HepG2 (cell line): Measurements from ENCODE around the gene RPS6KB2. TPM values are rescaled to one million over a fixed set of nuclear protein-coding genes. Genes with fewer than 3 reads are reported as not detected.

Experiments used
- CCAR2 ChIP-seq: fragments of 200-400 bp; formaldehyde crosslinking; optimal IDR thresholded peaks from 2 replicates; pipeline ENCODE3; 2018; ENCODE audit warnings: low read depth, mild to moderate bottlenecking, low read length, moderate library complexity
- DRAP1 ChIP-seq: IDR thresholded peaks from 2 replicates; pipeline ENCODE4 v1.6.1; 2016; ENCODE audit warnings: missing genetic modification reagents, missing compliant biosample characterization
- FOXK2 ChIP-seq: fragments of 450-650 bp; IDR thresholded peaks from 2 replicates; pipeline ENCODE4 v1.6.1; 2016
- NR2F1 ChIP-seq, 2 experiments: fragments of 450-650 bp in 1 of 2; formaldehyde crosslinking in 1 of 2; IDR thresholded peaks; 2 replicates each; pipeline versions ENCODE4 v1.5.0 to v1.6.1; 2016 to 2020; ENCODE audit warnings: mild to moderate bottlenecking in 1 of 2, missing compliant biosample characterization in 1 of 2, missing genetic modification reagents in 1 of 2, moderate library complexity in 1 of 2
- POLR2G ChIP-seq: fragments of 200-400 bp; formaldehyde crosslinking; IDR thresholded peaks from 2 replicates; pipeline ENCODE4 v1.6.1; 2018; ENCODE audit warnings: mild to moderate bottlenecking, low read depth, low read length, moderate library complexity
- RFX3 ChIP-seq: IDR thresholded peaks from 2 replicates; pipeline ENCODE4 v1.6.1; 2016; ENCODE audit warnings: missing biosample characterization, missing genetic modification reagents
- RXRB ChIP-seq: IDR thresholded peaks from 2 replicates; pipeline ENCODE4 v1.6.1; 2016; ENCODE audit warnings: borderline replicate concordance, missing genetic modification reagents, missing compliant biosample characterization
- SNAPC4 ChIP-seq: sonication (generic); formaldehyde crosslinking; IDR thresholded peaks from 2 replicates; pipeline ENCODE4 v1.4.0; 2020; ENCODE audit warnings: mild to moderate bottlenecking, missing genetic modification reagents
- SP140L ChIP-seq: sonication (generic); formaldehyde crosslinking; IDR thresholded peaks from 2 replicates; pipeline ENCODE4 v1.4.0; 2020; ENCODE audit warnings: missing genetic modification reagents, borderline replicate concordance
- SP4 ChIP-seq: sonication (generic); formaldehyde crosslinking; IDR thresholded peaks from 2 replicates; pipeline ENCODE4 v1.8.1; 2023; ENCODE audit warnings: mild to moderate bottlenecking, missing genetic modification reagents
- SPEN ChIP-seq: sonication (generic); formaldehyde crosslinking; IDR thresholded peaks from 2 replicates; pipeline ENCODE4 v1.5.1; 2020; ENCODE audit warnings: low read depth, mild to moderate bottlenecking, missing genetic modification reagents
- ZBTB7A ChIP-seq: sonication (generic); formaldehyde crosslinking; IDR thresholded peaks from 2 replicates; pipeline ENCODE4 v1.8.0; 2022; ENCODE audit warnings: mild to moderate bottlenecking, missing genetic modification reagents
- ZNF264 ChIP-seq: sonication (generic); formaldehyde crosslinking; IDR thresholded peaks from 2 replicates; pipeline ENCODE4 v1.4.0; 2020; ENCODE audit warnings: missing genetic modification reagents
- ZNF296 ChIP-seq: sonication (generic); formaldehyde crosslinking; conservative IDR thresholded peaks from 2 replicates; pipeline ENCODE4 v1.5.0; 2020; ENCODE audit warnings: mild to moderate bottlenecking, missing genetic modification reagents
- ZNF550 ChIP-seq: sonication (generic); formaldehyde crosslinking; IDR thresholded peaks from 2 replicates; pipeline ENCODE4 v1.4.0; 2020; ENCODE audit warnings: mild to moderate bottlenecking, missing genetic modification reagents, borderline replicate concordance
- ZNF569 ChIP-seq: sonication (generic); formaldehyde crosslinking; IDR thresholded peaks from 2 replicates; pipeline ENCODE4 v1.5.0; 2020; ENCODE audit warnings: mild to moderate bottlenecking, missing genetic modification reagents, moderate library complexity, borderline replicate concordance
- ZNF598 ChIP-seq: sonication (generic); formaldehyde crosslinking; IDR thresholded peaks from 2 replicates; pipeline ENCODE4 v1.5.1; 2020; ENCODE audit warnings: mild to moderate bottlenecking, missing genetic modification reagents, borderline replicate concordance
- ZNF710 ChIP-seq: sonication (generic); formaldehyde crosslinking; IDR thresholded peaks from 2 replicates; pipeline ENCODE4 v1.5.0; 2020; ENCODE audit warnings: mild to moderate bottlenecking, missing genetic modification reagents, borderline replicate concordance
- ZNF800 ChIP-seq: sonication (generic); formaldehyde crosslinking; IDR thresholded peaks from 2 replicates; pipeline ENCODE4 v1.4.0; 2020; ENCODE audit warnings: missing genetic modification reagents
- ZSCAN9 ChIP-seq: IDR thresholded peaks from 2 replicates; pipeline ENCODE4 v1.6.1; 2016; ENCODE audit warnings: borderline replicate concordance
- polyA plus RNA-seq, 8 experiments: library from polyadenylated mRNA; depleted of rRNA in 3 of 8; stranded (reverse) in 7 of 8; unstranded in 1 of 8; fragments of >200 nt; fragmentation: Illumina TruSeq in 4 of 8; extraction: Trizol in 4 of 8; gene quantifications; 2 replicates each; pipeline versions ENCODE4 v1.2.1 to v1.2.3, GENCODE V29; 2011 to 2016; ENCODE audit warnings: low read depth in 4 of 8, missing spikeins in 1 of 8, mixed read lengths in 1 of 8; ENCODE audit not compliant: insufficient read depth in 1 of 8
- total RNA-seq, 5 experiments: library from RNA; depleted of rRNA; stranded (reverse); fragments of >200 nt; fragmentation: Illumina TruSeq; extraction: Trizol; gene quantifications; 2 replicates each; pipeline ENCODE4 v1.2.3, GENCODE V29; 2016; ENCODE audit warnings: low read depth in 1 of 5

RPS6KB2 gene
- total and polyA plus RNA-seq, 2 of the 13 experiments (the other 11 are each of a cell fraction or from before 2014, with no cell fraction given): 52.9 to 54.8 TPM

GRCh38 chr11:67464411-67465188 lies 36.3 kb downstream of the RPS6KB2 start (continued):
- TF ChIP-seq CCAR2: no peak
- TF ChIP-seq ZNF569 (CRISPR knock-in tag): no peak
- TF ChIP-seq ZNF800: peak; percentile 66; the same call in 1 of the 2 replicates
- 0 out of 2 replicates have a peak, but pooled peaks have one; percentile 12 for TF ChIP-seq SP4 (CRISPR knock-in tag)
- 0 out of 2 replicates have a peak, but pooled peaks have one; percentile 50 for TF ChIP-seq SNAPC4
- TF ChIP-seq FOXK2: no peak
- TF ChIP-seq DRAP1 (CRISPR knock-in tag): peak; percentile 67
- TF ChIP-seq ZNF598 (CRISPR knock-in tag): no peak
- TF ChIP-seq ZNF264: no peak
- peak; percentile 60 for TF ChIP-seq SPEN (CRISPR knock-in tag)
- TF ChIP-seq ZBTB7A (CRISPR knock-in tag): no peak
- TF ChIP-seq ZNF710 (CRISPR knock-in tag): peak; percentile 62; the same call in 1 of the 2 replicates
- TF ChIP-seq RXRB (CRISPR knock-in tag): no peak
- TF ChIP-seq ZNF296 (CRISPR knock-in tag): no peak
- no peak for TF ChIP-seq SP140L (CRISPR knock-in tag)
- no peak for TF ChIP-seq NR2F1 (CRISPR knock-in tag; IDR thresholded peaks at IDR 0.05)
- peak; percentile 82 for TF ChIP-seq POLR2G
- TF ChIP-seq ZSCAN9 (CRISPR knock-in tag): no peak
- no peak for TF ChIP-seq RFX3 (CRISPR knock-in tag)
- no peak for TF ChIP-seq ZNF550 (CRISPR knock-in tag)
